Astrocyte (in vitro differentiated cells and primary cell): Measurements from ENCODE around the gene PLK2. TPM values are rescaled to one million over a fixed set of nuclear protein-coding genes. Genes with fewer than 3 reads are reported as not detected.

ENCODE experiments used
- DNase-seq: peaks from one replicate; pipeline ENCODE4 v3.0.0-alpha.2; 2010; ENCODE audit warnings: low read depth
- FAIRE-seq: peaks from 2 replicates; lab custom pipeline; 2011; peaks lifted over from hg19 to GRCh38; lab: Jason Lieb, UNC
- H2AFZ ChIP-seq: 2 replicates; pipeline ENCODE4 v1.6.0; 2012; ENCODE audit warnings: low read depth, low read length, inconsistent platforms
- H3K27ac ChIP-seq: 2 replicates; pipeline ENCODE4 v1.5.1; 2011; ENCODE audit warnings: low read depth, low read length, inconsistent platforms
- H3K27me3 ChIP-seq: 2 replicates; pipeline ENCODE4 v1.6.0; 2011; ENCODE audit warnings: low read length, inconsistent platforms; ENCODE audit not compliant: insufficient read depth
- H3K36me3 ChIP-seq: 2 replicates; pipeline ENCODE4 v1.5.1; 2011; ENCODE audit warnings: low read length, inconsistent platforms; ENCODE audit not compliant: insufficient read depth
- H3K4me1 ChIP-seq: 2 replicates; pipeline ENCODE4 v1.5.1; 2011; ENCODE audit warnings: low read length, inconsistent platforms; ENCODE audit not compliant: insufficient read depth
- H3K4me2 ChIP-seq: 2 replicates; pipeline ENCODE4 v1.6.0; 2012; ENCODE audit warnings: low read length, inconsistent platforms
- H3K4me3 ChIP-seq: 2 replicates; pipeline ENCODE4 v1.5.1; 2011; ENCODE audit warnings: low read depth, mild to moderate bottlenecking, low read length, inconsistent platforms; ENCODE audit not compliant: insufficient read depth
- H3K79me2 ChIP-seq: 2 replicates; pipeline ENCODE4 v1.6.0; 2012; ENCODE audit warnings: mild to moderate bottlenecking, low read length, inconsistent platforms; ENCODE audit not compliant: insufficient read depth
- H3K9ac ChIP-seq: 2 replicates; pipeline ENCODE4 v1.6.0; 2012; ENCODE audit warnings: mild to moderate bottlenecking, low read length, inconsistent platforms
- H3K9me3 ChIP-seq: 2 replicates; pipeline ENCODE4 v1.5.1; 2012; ENCODE audit warnings: low read depth, mild to moderate bottlenecking, low read length, inconsistent platforms; ENCODE audit not compliant: insufficient read depth
- H4K20me1 ChIP-seq: 2 replicates; pipeline ENCODE4 v1.6.0; 2012; ENCODE audit warnings: low read length, inconsistent platforms; ENCODE audit not compliant: insufficient read depth
- H3K27ac Mint-ChIP-seq: one replicate; pipeline ENCODE4 v1.8.0; 2021; ENCODE audit warnings: mild to moderate bottlenecking, mixed read lengths; ENCODE audit not compliant: unreplicated experiment
- H3K27me3 Mint-ChIP-seq: one replicate; pipeline ENCODE4 v1.8.0; 2021; ENCODE audit warnings: low read depth, mixed read lengths; ENCODE audit not compliant: unreplicated experiment
- H3K36me3 Mint-ChIP-seq: one replicate; pipeline ENCODE4 v1.8.0; 2021; ENCODE audit warnings: low read depth, mixed read lengths; ENCODE audit not compliant: unreplicated experiment
- H3K4me1 Mint-ChIP-seq: one replicate; pipeline ENCODE4 v1.8.0; 2021; ENCODE audit warnings: low read depth, mixed read lengths; ENCODE audit not compliant: unreplicated experiment
- H3K4me3 Mint-ChIP-seq: one replicate; pipeline ENCODE4 v1.8.0; 2021; ENCODE audit warnings: mild to moderate bottlenecking, moderate library complexity, mixed read lengths; ENCODE audit not compliant: unreplicated experiment
- H3K9me3 Mint-ChIP-seq: one replicate; pipeline ENCODE4 v1.8.0; 2021; ENCODE audit warnings: mild to moderate bottlenecking, mixed read lengths; ENCODE audit not compliant: unreplicated experiment
- EZH2 ChIP-seq: IDR thresholded peaks from 2 replicates; pipeline ENCODE4 v1.6.1; 2012; ENCODE audit warnings: mild to moderate bottlenecking, low read length, inconsistent platforms; ENCODE audit not compliant: insufficient read depth
- total RNA-seq: library from RNA; stranded (reverse); gene quantifications from 2 replicates; pipeline ENCODE4 v1.2.1, GENCODE V29; 2021
- TF ChIP-seq, protein P1 (sequence below): IDR thresholded peaks from 2 replicates; pipeline ENCODE4 v1.5.1; 2011; ENCODE audit warnings: low read depth, mild to moderate bottlenecking, inconsistent platforms, low read length, moderate library complexity; ENCODE audit not compliant: insufficient read depth

The PLK2 gene
- total RNA-seq, 1 donor from 2014 or later = 368 TPM

DNA sequence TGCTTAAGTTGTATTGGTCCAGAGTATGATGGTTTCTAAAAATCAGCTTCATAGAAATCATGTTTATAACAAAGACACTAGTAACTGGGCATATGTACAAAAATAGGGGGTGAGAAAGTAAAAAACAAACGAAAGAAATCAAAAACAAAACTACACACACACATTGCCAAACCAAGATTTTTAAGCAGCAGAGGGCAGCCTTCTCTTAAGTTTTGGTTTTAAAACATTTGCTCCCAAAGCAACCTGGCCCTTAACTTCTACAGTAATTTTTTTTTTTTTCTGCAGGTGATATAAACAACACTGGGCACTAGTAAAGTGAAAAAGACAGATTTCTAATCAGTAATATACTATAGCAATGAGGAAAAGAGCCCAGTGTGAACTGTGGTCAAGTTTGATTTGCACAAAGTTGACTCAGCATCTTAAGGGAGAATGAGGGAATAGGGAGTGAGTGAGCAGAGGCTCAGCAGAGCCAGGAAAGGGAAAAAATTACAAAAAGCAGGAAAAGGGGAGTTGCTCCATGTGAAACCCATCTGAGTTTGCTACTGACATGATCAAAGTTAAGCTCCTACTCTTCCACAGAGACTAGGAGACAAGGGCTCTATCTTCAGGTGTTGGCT lies 18.0 kb upstream of the PLK2 start:
- Histone ChIP-seq H3K27me3 (no peaks in the 10 kb centered on the region), H3K9ac (no peak overlapping the region), H3K36me3 (no peaks in the 10 kb centered on the region), H3K4me3 (no peak overlapping the region), H3K9me3 (peaks cover 13% of the 10 kb centered on the region), H3K4me2 (no peak overlapping the region), H3K27ac (no peak overlapping the region), H4K20me1 (no peaks in the 10 kb centered on the region), H3K4me1 (no peaks in the 10 kb centered on the region), H2AFZ (no peak overlapping the region), H3K79me2 (no peaks in the 10 kb centered on the region)
- FAIRE-seq = no peak
- no peak for TF ChIP-seq EZH2
- TF ChIP-seq, protein P1, sequence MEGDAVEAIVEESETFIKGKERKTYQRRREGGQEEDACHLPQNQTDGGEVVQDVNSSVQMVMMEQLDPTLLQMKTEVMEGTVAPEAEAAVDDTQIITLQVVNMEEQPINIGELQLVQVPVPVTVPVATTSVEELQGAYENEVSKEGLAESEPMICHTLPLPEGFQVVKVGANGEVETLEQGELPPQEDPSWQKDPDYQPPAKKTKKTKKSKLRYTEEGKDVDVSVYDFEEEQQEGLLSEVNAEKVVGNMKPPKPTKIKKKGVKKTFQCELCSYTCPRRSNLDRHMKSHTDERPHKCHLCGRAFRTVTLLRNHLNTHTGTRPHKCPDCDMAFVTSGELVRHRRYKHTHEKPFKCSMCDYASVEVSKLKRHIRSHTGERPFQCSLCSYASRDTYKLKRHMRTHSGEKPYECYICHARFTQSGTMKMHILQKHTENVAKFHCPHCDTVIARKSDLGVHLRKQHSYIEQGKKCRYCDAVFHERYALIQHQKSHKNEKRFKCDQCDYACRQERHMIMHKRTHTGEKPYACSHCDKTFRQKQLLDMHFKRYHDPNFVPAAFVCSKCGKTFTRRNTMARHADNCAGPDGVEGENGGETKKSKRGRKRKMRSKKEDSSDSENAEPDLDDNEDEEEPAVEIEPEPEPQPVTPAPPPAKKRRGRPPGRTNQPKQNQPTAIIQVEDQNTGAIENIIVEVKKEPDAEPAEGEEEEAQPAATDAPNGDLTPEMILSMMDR = no peak
- Mint-ChIP-seq H3K36me3 (no peaks in the 10 kb centered on the region), H3K9me3 (peaks cover 12% of the 10 kb centered on the region), H3K27ac (no peak overlapping the region), H3K4me3 (no peak overlapping the region), H3K4me1 (peaks cover 5% of the 10 kb centered on the region), H3K27me3 (no peaks in the 10 kb centered on the region)
- no peak for DNase-seq

DNA sequence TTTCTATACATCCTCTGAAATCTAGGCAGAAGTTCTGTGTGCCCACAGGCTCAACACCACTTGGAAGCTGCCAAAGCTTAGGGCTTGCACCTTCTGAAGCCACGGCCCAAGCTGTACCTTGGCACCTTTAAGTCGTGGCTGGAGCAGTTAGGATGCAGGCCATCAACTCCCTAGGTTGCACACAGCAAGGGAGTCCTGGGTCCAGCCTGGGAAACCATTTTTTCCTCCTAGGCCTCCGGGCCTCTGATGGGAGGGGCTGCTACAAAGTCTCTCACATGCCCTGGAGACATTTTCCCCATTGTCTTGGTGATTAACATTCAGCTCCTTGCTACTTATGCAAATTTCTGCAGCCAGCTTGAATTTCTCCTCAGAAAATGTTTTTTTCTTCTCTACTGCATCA lies 15.5 kb upstream of the PLK2 start:
- no peaks in the 10 kb centered on the region for H3K79me2 ChIP-seq
- no peaks in the 10 kb centered on the region for H3K4me1 ChIP-seq
- FAIRE-seq (no peak), DNase-seq (no peak)
- peaks cover 6% of the 10 kb centered on the region for H3K9me3 ChIP-seq
- TF ChIP-seq EZH2 = no peak
- TF ChIP-seq, protein P1 = no peak
- H3K4me3 ChIP-seq = no peak overlapping the region
- Mint-ChIP-seq H3K9me3 (peaks cover 12% of the 10 kb centered on the region), H3K4me3 (no peak overlapping the region), H3K36me3 (no peaks in the 10 kb centered on the region), H3K27me3 (no peaks in the 10 kb centered on the region), H3K4me1 (peaks cover 5% of the 10 kb centered on the region), H3K27ac (no peak overlapping the region)
- no peak overlapping the region for H3K4me2 ChIP-seq
- H2AFZ ChIP-seq = no peak overlapping the region
- no peaks in the 10 kb centered on the region for H3K36me3 ChIP-seq
- no peak overlapping the region for H3K27ac ChIP-seq
- no peak overlapping the region for H3K9ac ChIP-seq
- no peaks in the 10 kb centered on the region for H3K27me3 ChIP-seq
- H4K20me1 ChIP-seq = no peaks in the 10 kb centered on the region

DNA sequence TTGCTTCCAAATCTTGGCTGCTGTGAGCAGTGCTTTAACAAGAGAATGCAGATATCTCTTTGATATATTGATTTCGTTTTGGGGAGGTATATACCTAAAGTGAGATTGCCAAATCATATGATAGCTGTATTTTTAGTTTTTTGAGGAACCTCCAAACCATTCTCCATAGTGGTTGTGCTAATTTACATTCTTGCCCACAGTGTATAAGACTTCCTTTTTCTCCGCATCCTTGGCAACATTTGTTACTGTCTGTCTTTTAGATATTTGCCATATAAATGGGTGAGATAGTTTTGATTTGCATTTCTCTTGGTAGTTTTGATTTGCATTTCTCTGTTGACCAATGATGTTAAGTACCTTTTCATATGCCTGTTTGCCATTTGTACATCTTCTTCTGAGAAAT lies 10.0 kb upstream of the PLK2 start:
- Histone ChIP-seq H3K9ac (no peak overlapping the region), H3K27me3 (no peaks in the 10 kb centered on the region), H3K27ac (no peak overlapping the region), H2AFZ (no peak overlapping the region), H3K9me3 (peaks cover under 1% of the 10 kb centered on the region), H3K4me2 (no peak overlapping the region), H3K4me3 (no peak overlapping the region), H4K20me1 (no peaks in the 10 kb centered on the region), H3K79me2 (no peaks in the 10 kb centered on the region), H3K4me1 (no peaks in the 10 kb centered on the region), H3K36me3 (no peaks in the 10 kb centered on the region)
- no peak for TF ChIP-seq EZH2
- TF ChIP-seq, protein P1 = no peak
- no peaks in the 10 kb centered on the region for H3K36me3 Mint-ChIP-seq
- DNase-seq = no peak
- no peak overlapping the region for H3K4me3 Mint-ChIP-seq
- no peaks in the 10 kb centered on the region for H3K27me3 Mint-ChIP-seq
- no peak overlapping the region for H3K27ac Mint-ChIP-seq
- peaks cover 6% of the 10 kb centered on the region for H3K4me1 Mint-ChIP-seq
- H3K9me3 Mint-ChIP-seq = peaks cover 7% of the 10 kb centered on the region
- FAIRE-seq = no peak
